ENCODE results near the gene C2orf92.
"Not testable (repeated sequence)": the region's sequence is repeated elsewhere in the genome, so short reads cannot be mapped to it uniquely, and the experiment has no call there.

DNA sequence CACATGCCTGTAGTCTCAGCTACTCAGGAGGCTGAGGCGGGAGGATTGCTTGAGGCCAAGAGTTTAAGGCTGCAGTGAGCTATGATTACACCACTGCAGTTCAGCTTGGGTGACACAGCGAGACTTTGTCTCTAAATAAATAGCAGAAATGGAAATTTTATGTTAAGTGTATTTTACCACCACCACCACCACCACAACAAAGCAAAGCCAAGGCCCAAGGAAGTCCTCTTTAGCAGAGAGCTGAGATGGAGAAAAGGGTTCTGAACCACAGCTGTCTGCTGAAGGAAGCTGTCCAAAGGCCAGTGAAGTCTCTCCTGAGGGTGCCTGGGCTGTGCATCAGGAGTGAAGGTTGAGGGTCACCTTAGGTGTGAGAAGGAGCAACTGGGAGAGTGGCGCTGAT, 17.7 kb downstream of the C2orf92 start:
- TF ChIP-seq, protein P1, sequence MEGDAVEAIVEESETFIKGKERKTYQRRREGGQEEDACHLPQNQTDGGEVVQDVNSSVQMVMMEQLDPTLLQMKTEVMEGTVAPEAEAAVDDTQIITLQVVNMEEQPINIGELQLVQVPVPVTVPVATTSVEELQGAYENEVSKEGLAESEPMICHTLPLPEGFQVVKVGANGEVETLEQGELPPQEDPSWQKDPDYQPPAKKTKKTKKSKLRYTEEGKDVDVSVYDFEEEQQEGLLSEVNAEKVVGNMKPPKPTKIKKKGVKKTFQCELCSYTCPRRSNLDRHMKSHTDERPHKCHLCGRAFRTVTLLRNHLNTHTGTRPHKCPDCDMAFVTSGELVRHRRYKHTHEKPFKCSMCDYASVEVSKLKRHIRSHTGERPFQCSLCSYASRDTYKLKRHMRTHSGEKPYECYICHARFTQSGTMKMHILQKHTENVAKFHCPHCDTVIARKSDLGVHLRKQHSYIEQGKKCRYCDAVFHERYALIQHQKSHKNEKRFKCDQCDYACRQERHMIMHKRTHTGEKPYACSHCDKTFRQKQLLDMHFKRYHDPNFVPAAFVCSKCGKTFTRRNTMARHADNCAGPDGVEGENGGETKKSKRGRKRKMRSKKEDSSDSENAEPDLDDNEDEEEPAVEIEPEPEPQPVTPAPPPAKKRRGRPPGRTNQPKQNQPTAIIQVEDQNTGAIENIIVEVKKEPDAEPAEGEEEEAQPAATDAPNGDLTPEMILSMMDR (IDR thresholded peaks at IDR 0.05): not testable (repeated sequence)
- TF ChIP-seq POLR2A, POLR2AphosphoS5 (IDR thresholded peaks at IDR 0.05): not testable (repeated sequence)

Measured in sigmoid colon (tissue), 4 donors.